ENCODE measurements around the gene HDAC10.

Gene HDAC10
- total RNA-seq: 0.61 to 2.6 reads per million in 2 experiments

GRCh38 chr22:50250555-50251476, at the start of gene HDAC10:
Gene HDAC10, minus strand, starts transcription at chr22:50251265. Its CDS starts 233 bp downstream, at chr22:50251032.
- peak; percentile 67 for DNase-seq (ENCODE audit: low read depth)

- DNase-seq (ENCODE audit: low read depth): no peak
Observed at GRCh38 chr22:50300620-50301257, 49.7 kb upstream of the HDAC10 start.

GRCh38 chr22:50299785-50300619, 48.9 kb upstream of the HDAC10 start:
- no peak for DNase-seq (ENCODE audit: low read depth)

GRCh38 chr22:50298937-50299784, 48.1 kb upstream of the HDAC10 start:
- no peak for DNase-seq (ENCODE audit: low read depth)

- no peak for DNase-seq (ENCODE audit: low read depth)
Observed at GRCh38 chr22:50298266-50298637, 47.2 kb upstream of the HDAC10 start.

- no peak for DNase-seq (ENCODE audit: low read depth)
Observed at GRCh38 chr22:50297510-50298265, 46.6 kb upstream of the HDAC10 start.

- DNase-seq (ENCODE audit: low read depth): no peak
Observed at GRCh38 chr22:50296658-50297490, 45.8 kb upstream of the HDAC10 start.

- DNase-seq (ENCODE audit: low read depth): no peak
Observed at GRCh38 chr22:50294319-50294656, 43.2 kb upstream of the HDAC10 start.

- DNase-seq (ENCODE audit: low read depth): no peak
Observed at GRCh38 chr22:50293441-50294318, 42.6 kb upstream of the HDAC10 start.

- no peak for DNase-seq (ENCODE audit: low read depth)
Observed at GRCh38 chr22:50292643-50293440, 41.8 kb upstream of the HDAC10 start.

GRCh38 chr22:50289942-50290630, 39.0 kb upstream of the HDAC10 start:
- no peak for DNase-seq (ENCODE audit: low read depth)

GRCh38 chr22:50289151-50289941, 38.3 kb upstream of the HDAC10 start:
- DNase-seq (ENCODE audit: low read depth): no peak

GRCh38 chr22:50287731-50288130, 36.7 kb upstream of the HDAC10 start:
- no peak for DNase-seq (ENCODE audit: low read depth)

GRCh38 chr22:50286701-50287318, 35.7 kb upstream of the HDAC10 start:
- no peak for DNase-seq (ENCODE audit: low read depth)

GRCh38 chr22:50286275-50286674, 35.2 kb upstream of the HDAC10 start:
- no peak for DNase-seq (ENCODE audit: low read depth)

All from T follicular helper cell (primary cell).